Neuron (in vitro differentiated cells): ENCODE results near the gene SLC45A2.

Experiments
- H2AFZ ChIP-seq: one replicate; pipeline ENCODE4 v1.6.1; 2013; ENCODE audit warnings: low read depth, mild to moderate bottlenecking, inconsistent platforms, low read length, moderate library complexity
- H3K27me3 ChIP-seq: one replicate; pipeline ENCODE4 v1.6.1; 2013; ENCODE audit warnings: low read length; ENCODE audit not compliant: insufficient read depth
- H3K36me3 ChIP-seq: one replicate; pipeline ENCODE4 v1.6.1; 2013; ENCODE audit warnings: low read length; ENCODE audit not compliant: insufficient read depth
- H3K4me1 ChIP-seq: one replicate; pipeline ENCODE4 v1.6.1; 2013; ENCODE audit warnings: low read length; ENCODE audit not compliant: insufficient read depth
- H3K4me3 ChIP-seq: 2 replicates; pipeline ENCODE4 v1.5.1; 2013; ENCODE audit warnings: mild to moderate bottlenecking, low read length, moderate library complexity
- H3K9me3 ChIP-seq: one replicate; pipeline ENCODE4 v1.6.1; 2013; ENCODE audit warnings: low read length

The SLC45A2 gene

DNA sequence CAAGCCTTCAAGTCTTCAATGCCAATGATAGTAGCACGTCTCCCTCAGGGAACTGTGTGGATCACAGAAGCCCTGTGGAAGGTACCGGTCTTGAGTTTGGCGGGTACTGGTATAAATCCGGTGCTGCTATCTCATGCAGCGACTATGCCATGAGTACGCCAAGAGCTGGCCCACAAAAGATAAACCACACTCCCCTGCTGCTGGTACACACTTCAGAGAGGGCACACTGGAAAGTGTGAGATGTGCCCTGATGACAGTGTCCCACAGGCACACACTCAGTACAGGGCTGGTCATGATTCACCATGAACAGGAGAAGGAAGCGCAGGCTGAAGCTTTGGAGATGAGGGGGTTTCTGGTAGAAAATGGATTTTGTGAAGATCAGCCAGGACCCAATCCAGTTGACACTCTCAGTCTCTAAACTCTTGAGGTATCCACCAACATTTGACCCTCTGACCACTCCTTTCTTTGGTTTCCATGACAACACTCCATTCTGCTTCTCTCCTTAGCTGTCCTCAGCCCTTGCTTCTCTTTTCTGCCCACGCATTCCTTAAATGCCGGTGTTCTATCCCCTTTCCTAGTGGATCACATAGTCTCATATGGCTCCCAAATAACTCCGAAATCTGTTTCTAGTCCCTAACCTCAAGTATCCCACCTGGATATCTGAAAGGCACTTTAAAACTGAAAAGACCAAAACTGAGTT is 18.3 kb upstream of the SLC45A2 start:
- Histone ChIP-seq H2AFZ (no peak overlapping the region), H3K9me3 (no peaks in the 10 kb centered on the region), H3K4me3 (no peak overlapping the region), H3K4me1 (peaks cover 35% of the 10 kb centered on the region), H3K27me3 (no peaks in the 10 kb centered on the region), H3K36me3 (peaks cover 14% of the 10 kb centered on the region)

DNA sequence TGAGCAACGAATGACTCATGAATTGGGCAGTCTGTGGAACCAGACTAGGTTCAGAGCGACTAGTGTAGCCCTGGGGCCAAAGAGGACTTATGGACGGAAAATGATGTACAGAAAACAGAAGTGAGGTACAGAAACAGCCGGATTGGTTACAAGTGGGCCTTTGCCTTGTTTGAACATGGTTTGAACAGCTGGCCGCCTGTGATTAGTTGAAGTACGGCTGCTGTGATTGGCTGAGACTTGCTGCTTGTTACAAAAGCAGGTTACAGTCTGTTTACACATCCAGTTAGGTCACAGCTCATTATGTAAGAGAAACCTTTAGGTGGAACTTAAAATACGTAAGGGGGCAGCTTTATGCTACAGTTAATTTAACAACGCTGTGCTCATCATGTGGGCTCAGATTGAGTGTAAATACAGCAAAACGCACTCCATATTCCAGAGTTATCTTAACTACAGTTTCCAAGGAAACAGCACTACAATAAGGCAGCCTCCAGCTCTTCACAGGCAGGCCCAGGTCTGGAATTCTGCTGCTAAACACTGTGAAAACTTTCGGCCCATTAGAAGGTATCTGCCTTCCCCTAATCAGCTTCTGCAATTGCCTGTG is 16.8 kb upstream of the SLC45A2 start:
- Histone ChIP-seq H3K27me3 (no peaks in the 10 kb centered on the region), H3K36me3 (peaks cover 15% of the 10 kb centered on the region), H2AFZ (no peak overlapping the region), H3K9me3 (no peaks in the 10 kb centered on the region), H3K4me1 (peaks cover 29% of the 10 kb centered on the region), H3K4me3 (no peak overlapping the region)

DNA sequence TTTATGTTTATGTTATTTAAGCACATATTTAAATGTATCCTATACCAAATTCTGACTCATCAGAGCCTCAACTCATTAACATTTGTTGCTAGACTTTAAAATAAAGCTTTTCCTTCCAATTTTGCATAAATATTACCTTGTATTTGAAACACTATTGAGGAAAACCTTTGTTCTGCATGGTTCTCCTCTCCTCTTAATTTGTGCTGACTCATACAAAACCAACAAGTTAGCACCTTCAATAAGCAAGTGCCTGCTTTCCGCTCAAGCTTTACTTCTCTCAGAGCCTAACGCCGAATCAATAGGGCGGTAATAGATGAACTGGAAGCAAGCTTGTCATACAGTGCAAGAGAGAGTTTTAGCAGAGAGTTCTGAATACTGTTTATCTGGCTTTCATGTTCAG is 15.5 kb upstream of the SLC45A2 start:
- H2AFZ ChIP-seq, result no peak overlapping the region
- peaks cover 17% of the 10 kb centered on the region for H3K36me3 ChIP-seq
- no peak overlapping the region for H3K4me3 ChIP-seq
- H3K27me3 ChIP-seq, result no peaks in the 10 kb centered on the region
- H3K4me1 ChIP-seq, result peaks cover 29% of the 10 kb centered on the region
- H3K9me3 ChIP-seq, result no peaks in the 10 kb centered on the region

DNA sequence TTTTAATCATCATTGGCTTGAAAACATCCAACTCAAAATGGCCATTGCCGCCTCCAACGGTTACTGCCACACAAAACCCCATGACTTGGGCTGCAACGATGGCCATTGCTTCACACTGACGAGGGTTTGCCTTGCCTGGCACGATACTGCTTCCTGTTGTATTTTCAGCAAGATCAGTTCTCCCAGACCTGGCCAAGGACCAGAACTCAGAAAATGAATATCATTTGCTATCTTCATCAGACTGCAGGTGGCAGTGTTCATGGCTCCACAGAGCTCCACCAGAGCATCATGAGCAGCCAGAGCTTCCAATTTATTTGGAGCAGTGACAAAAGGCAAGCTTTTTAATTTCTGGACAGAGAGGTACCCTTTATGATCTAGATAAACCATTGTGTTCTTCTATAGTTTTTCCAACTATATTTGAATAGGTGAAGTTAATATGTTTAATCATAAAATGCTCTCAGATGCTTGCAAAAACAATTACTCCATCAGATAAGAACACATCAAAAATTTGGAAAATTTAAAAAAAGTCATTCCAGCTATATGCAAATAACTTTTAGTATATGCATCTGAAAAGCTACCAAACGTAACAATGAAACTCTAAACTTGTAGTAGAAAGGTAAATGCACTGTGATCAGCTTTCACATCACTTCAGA is 13.0 kb upstream of the SLC45A2 start:
- Histone ChIP-seq H2AFZ (no peak overlapping the region), H3K4me3 (no peak overlapping the region), H3K36me3 (peaks cover 17% of the 10 kb centered on the region), H3K4me1 (peaks cover 15% of the 10 kb centered on the region), H3K9me3 (no peaks in the 10 kb centered on the region), H3K27me3 (no peaks in the 10 kb centered on the region)

DNA sequence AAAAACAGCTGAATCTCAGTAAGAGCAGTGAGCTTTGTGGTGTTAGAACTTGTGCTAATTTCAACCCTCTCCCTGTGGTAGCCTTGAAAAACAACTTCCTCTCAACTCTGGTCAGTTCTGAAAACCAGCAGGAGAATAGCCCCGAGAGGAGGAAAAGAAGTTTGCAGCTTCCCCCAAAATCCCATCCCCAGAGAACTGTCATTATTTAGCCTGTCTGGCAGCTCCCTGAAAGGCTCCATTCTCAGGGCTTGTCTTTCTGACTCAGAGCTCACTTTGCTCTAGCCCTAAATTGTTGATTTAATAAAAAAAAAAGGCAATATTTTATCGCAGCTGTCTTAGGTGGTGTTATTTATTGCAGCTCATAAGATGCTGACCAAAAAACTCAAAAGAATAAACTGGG is 11.4 kb upstream of the SLC45A2 start:
- Histone ChIP-seq H3K4me1 (no peaks in the 10 kb centered on the region), H3K27me3 (no peaks in the 10 kb centered on the region), H2AFZ (no peak overlapping the region), H3K36me3 (peaks cover 17% of the 10 kb centered on the region), H3K4me3 (no peak overlapping the region), H3K9me3 (no peaks in the 10 kb centered on the region)

DNA sequence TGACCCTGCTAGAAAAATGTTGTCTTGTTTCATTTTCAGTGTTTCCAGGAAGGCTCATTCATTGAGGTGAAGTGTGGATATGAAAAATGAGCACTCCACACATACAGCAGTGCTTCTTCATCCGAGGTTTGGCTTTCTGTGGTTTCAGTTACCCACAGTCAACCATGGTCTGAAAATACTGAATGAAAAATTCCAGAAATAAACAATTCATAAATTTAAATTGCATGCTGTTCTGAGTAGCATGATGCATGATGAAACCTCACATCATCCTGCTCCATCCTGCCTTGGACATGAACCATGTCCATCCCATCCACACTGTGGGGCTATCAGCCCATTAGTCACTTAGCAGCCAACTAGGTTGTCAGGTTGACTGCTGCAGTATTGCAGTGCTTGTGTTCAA is 10.4 kb upstream of the SLC45A2 start:
- peaks cover 17% of the 10 kb centered on the region for H3K36me3 ChIP-seq
- H3K27me3 ChIP-seq, result no peaks in the 10 kb centered on the region
- H3K4me1 ChIP-seq, result no peaks in the 10 kb centered on the region
- H2AFZ ChIP-seq, result no peak overlapping the region
- no peak overlapping the region for H3K4me3 ChIP-seq
- no peaks in the 10 kb centered on the region for H3K9me3 ChIP-seq

DNA sequence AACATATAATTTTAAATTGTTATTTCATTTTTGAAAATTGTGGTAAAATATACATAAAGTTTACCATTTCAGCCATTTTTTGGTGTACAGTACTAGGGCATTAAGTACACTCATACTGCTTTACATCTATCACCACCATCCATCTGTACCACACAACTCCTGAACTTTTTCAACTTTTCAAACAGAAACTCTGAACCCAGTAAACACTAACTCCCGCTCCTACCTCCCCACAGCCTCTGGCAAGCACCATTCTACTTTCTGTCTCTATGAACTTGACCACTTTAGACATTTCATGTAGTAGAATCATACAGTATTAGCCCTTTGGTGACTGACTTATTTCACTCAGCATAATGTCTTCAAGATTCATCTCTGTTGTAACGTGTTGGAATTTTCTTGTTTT is 8.4 kb upstream of the SLC45A2 start:
- Histone ChIP-seq H3K4me3 (no peak overlapping the region), H3K36me3 (peaks cover 26% of the 10 kb centered on the region), H3K9me3 (no peaks in the 10 kb centered on the region), H3K27me3 (no peaks in the 10 kb centered on the region), H2AFZ (no peak overlapping the region), H3K4me1 (no peaks in the 10 kb centered on the region)

DNA sequence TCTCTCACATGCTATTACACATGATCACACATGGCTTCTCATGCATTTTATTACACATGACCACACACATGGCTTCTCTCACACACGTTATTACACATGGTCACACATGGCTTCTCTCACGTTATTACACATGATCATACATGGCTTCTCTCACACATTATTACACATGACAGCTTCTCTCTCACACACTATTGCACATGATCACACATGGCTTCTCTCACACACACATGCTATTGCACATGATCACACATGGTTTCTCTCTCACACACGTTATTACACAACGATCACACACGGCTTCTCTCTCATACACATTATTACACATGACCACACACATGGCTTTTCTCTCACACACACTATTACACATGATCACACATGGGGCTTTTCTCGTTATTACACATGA is 954 bp upstream of the SLC45A2 start:
- Histone ChIP-seq H3K4me3 (no peak overlapping the region), H2AFZ (no peak overlapping the region), H3K4me1 (no peaks in the 10 kb centered on the region), H3K9me3 (no peaks in the 10 kb centered on the region), H3K27me3 (no peaks in the 10 kb centered on the region), H3K36me3 (peaks cover 18% of the 10 kb centered on the region)

DNA sequence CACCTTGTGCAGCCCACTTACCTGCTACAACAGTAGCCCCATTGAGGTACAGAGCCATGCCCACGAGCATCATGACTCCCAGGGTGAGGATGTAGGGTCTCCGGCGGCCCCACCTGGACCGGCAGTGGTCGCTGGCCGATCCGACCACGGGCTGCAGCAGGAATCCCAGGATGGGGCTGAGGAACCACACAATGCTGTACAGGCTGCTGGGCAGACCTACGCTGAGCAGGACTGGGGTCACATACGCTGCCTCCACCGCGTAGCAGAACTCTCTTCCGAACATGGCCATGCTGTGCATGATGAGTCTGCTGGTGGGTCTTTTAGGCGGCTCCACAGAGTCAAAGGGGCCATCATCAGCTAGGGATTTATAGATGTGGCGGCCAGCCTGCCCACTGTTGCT is 315 bp downstream of the SLC45A2 start:
- no peak overlapping the region for H2AFZ ChIP-seq
- no peaks in the 10 kb centered on the region for H3K4me1 ChIP-seq
- no peak overlapping the region for H3K4me3 ChIP-seq
- H3K9me3 ChIP-seq, result no peaks in the 10 kb centered on the region
- peaks cover 17% of the 10 kb centered on the region for H3K36me3 ChIP-seq
- H3K27me3 ChIP-seq, result no peaks in the 10 kb centered on the region

DNA sequence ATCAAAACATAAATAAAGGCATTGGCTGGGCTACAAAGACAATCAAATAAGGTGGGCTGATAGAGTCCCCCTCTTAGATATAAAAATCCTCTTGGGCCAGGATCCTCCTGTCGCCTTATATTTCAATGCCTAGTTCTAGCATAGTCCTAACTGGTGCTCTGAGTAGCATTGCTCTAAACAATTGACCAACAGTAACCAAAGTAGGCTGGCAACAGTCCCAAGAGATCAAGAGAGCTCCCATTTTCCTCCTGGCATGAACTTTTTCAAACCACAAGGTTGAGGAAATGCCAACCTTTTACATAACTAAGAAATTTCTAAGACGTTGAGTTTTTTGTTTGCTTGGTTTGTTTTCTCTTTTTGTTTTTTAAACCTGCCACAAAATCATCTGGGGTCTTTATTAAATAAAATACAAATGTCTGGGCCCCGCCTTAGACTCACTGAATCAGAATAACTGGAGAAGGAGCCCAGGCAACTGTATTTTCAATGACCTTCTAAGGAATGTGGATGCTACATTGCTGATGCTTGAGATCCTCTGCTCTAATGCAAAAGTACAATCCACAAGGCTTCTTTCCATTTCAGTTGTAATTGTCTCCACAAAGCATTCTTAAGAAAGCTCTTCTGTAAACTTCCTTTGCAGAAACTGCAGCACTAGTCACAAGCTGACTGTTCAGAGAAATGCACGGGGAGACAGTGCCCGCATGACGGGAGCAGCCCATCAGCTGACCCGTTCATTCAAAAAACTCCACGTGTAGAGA is 2.9 kb downstream of the SLC45A2 start:
- Histone ChIP-seq H3K36me3 (no peaks in the 10 kb centered on the region), H2AFZ (no peak overlapping the region), H3K9me3 (no peaks in the 10 kb centered on the region), H3K27me3 (no peaks in the 10 kb centered on the region), H3K4me1 (no peaks in the 10 kb centered on the region), H3K4me3 (no peak overlapping the region)

DNA sequence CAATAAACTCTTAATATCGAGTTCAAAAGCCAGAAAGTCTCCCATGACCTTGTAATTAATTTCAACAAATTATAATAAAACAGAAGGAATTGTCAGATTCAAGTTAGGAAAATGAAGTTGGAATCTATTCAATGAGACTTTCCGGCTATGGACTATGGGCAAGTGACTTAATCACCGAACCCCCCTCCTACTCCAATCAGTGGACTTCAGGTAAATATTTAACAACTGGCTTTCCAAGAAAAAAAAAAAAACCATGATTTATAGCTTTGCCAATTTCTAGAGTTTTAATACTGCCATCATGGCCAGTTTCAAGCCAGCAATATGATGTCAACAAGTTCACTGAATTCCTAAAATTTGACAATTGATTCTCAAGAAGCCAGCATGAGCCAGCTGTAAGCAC is 4.5 kb downstream of the SLC45A2 start:
- no peaks in the 10 kb centered on the region for H3K36me3 ChIP-seq
- H3K4me3 ChIP-seq, result no peak overlapping the region
- H3K4me1 ChIP-seq, result no peaks in the 10 kb centered on the region
- no peaks in the 10 kb centered on the region for H3K9me3 ChIP-seq
- no peak overlapping the region for H2AFZ ChIP-seq
- H3K27me3 ChIP-seq, result no peaks in the 10 kb centered on the region

DNA sequence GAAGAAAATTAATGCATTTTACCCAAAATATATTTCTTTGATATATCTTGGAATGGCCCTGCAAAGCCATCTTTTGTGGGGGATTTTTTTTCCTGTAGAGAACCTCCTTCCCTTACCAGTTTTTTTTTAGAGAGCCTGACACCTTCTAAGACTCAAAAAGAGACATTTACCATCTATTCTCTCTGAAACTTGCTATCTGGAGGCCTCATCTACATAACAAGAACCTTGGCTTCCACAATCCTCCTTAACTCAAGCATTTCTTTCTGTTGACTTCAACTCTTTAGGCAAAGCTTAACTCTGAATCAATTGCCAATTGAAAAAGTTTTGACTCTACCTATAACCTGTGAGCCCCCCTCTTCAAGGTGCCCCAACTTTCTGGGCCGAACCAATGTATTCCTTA is 6.2 kb downstream of the SLC45A2 start:
- no peaks in the 10 kb centered on the region for H3K9me3 ChIP-seq
- H3K27me3 ChIP-seq, result no peaks in the 10 kb centered on the region
- no peak overlapping the region for H3K4me3 ChIP-seq
- no peaks in the 10 kb centered on the region for H3K4me1 ChIP-seq
- H3K36me3 ChIP-seq, result no peaks in the 10 kb centered on the region
- no peak overlapping the region for H2AFZ ChIP-seq

DNA sequence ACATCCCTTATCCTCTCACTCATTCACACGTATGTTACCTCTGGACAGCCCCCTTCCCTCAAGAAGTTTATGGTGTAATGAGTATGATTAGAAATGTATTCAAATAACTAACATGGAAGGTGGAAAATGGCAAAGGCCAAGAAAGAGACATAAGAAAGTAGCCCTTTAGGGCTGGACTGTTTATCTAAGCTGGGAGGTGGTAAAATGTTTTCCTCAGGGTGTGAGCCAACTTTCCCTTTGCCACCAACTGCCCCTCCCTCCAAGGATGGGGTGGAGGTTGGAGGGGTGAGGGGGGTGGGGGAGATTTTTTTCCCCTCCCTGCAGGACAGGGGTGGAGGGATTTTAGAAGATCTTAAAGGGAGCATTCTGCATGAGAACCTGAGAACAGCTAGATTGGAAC is 8.2 kb downstream of the SLC45A2 start:
- no peaks in the 10 kb centered on the region for H3K36me3 ChIP-seq
- no peak overlapping the region for H2AFZ ChIP-seq
- no peaks in the 10 kb centered on the region for H3K9me3 ChIP-seq
- H3K4me1 ChIP-seq, result no peaks in the 10 kb centered on the region
- H3K4me3 ChIP-seq, result no peak overlapping the region
- H3K27me3 ChIP-seq, result no peaks in the 10 kb centered on the region
